Neural cell (in vitro differentiated cells): ENCODE measurements around the gene BTNL8.

Experiments used
- CTCF ChIP-seq: fragments of 450-650 bp; IDR thresholded peaks from 2 replicates; pipeline ENCODE4 v1.5.1; 2014; ENCODE audit warnings: antibody characterized with exemption, mild to moderate bottlenecking, moderate library complexity; ENCODE audit not compliant: poor library complexity, severe bottlenecking
- EZH2 ChIP-seq: fragments of 200-600, 300-800 bp; shearing (Covaris generic), sonication (generic); IDR thresholded peaks from 2 replicates; pipeline ENCODE4 v1.6.1; 2014; ENCODE audit warnings: antibody characterized with exemption, low read length, borderline replicate concordance, mild to moderate bottlenecking; ENCODE audit not compliant: insufficient read depth, poor library complexity, severe bottlenecking
- MXI1 ChIP-seq: fragments of 450-650 bp; conservative IDR thresholded peaks from 2 replicates; pipeline ENCODE4 v1.6.1; 2014; ENCODE audit warnings: antibody characterized with exemption, mild to moderate bottlenecking; ENCODE audit not compliant: poor library complexity, severe bottlenecking
- POLR2AphosphoS5 ChIP-seq: IDR thresholded peaks from 2 replicates; pipeline ENCODE4 v1.6.1; 2012
- RAD21 ChIP-seq: fragments of 450-650 bp; conservative IDR thresholded peaks from 2 replicates; pipeline ENCODE4 v1.6.1; 2014; ENCODE audit warnings: antibody characterized with exemption, mild to moderate bottlenecking, moderate library complexity
- TAF1 ChIP-seq: IDR thresholded peaks from 2 replicates; pipeline ENCODE4 v1.6.1; 2012; ENCODE audit warnings: low read depth

- TF ChIP-seq EZH2 (no peak), CTCF (no peak), RAD21 (no peak), POLR2AphosphoS5 (no peak), MXI1 (no peak), TAF1 (no peak)
Measured at GRCh38 chr5:180858586-180858985, 40.4 kb upstream of the BTNL8 start.
